Measurements from ENCODE around the gene KRTAP2-2. TPM values are rescaled to one million over a fixed set of nuclear protein-coding genes. Genes with fewer than 3 reads are reported as not detected.

KRTAP2-2 gene
- total and polyA plus RNA-seq, 2 of the 4 experiments (the other 2 are of a cell fraction): 0.17 TPM; not detected in 1

GRCh38 chr17:41015454-41015853 is 39.6 kb downstream of the KRTAP2-2 start:
- ATAC-seq (ENCODE audit: low read depth) (no peak), DNase-seq (no peak)
- no peak overlapping the region for H2AK9ac ChIP-seq (replicated peaks; ENCODE audit: low read depth, low read length, poor library complexity)
- no peak overlapping the region for H3K9ac ChIP-seq (ENCODE audit: low read depth, low read length)
- H4K5ac ChIP-seq (ENCODE audit: low read depth, low read length): no peak overlapping the region
- no peak for TF ChIP-seq RFX5 (IDR thresholded peaks at IDR 0.05; ENCODE audit: low read depth, low read length)
- TF ChIP-seq MAFK (IDR thresholded peaks at IDR 0.05; ENCODE audit: low read depth, low read length): no peak
- TF ChIP-seq POLR2A (IDR thresholded peaks at IDR 0.05; ENCODE audit: low read depth, low read length): no peak
- no peak for TF ChIP-seq RAD21 (IDR thresholded peaks at IDR 0.05; ENCODE audit: low read length)
- H3K23ac ChIP-seq (ENCODE audit: low read depth, low read length): no peak overlapping the region
- H2BK5ac ChIP-seq (ENCODE audit: low read depth, low read length, poor library complexity, severe bottlenecking): no peak overlapping the region
- intact Hi-C loops (cut with micrococcal nuclease): no loop called here
- no peak overlapping the region for H3K4me3 ChIP-seq (ENCODE audit: insufficient read depth, low read depth, low read length)
- no peaks in the 10 kb centered on the region for H3K9me3 ChIP-seq (ENCODE audit: control insufficient read depth, insufficient read depth, low read length)
- H3K4me1 ChIP-seq (ENCODE audit: control insufficient read depth, insufficient read depth, low read length): peaks cover 1% of the 10 kb centered on the region; the same call in 1 of the 2 replicates
- dilution Hi-C loops (cut with HindIII; ENCODE audit: low sequenced_read_pairs, unreplicated experiment): no loop called here
- in situ Hi-C loops (cut with MboI; ENCODE audit: low sequenced_read_pairs): no loop called here
- CTCF ChIA-PET: no interaction called here
- H3K14ac ChIP-seq (replicated peaks; ENCODE audit: low read depth, low read length): no peak overlapping the region
- H3K56ac ChIP-seq (ENCODE audit: extremely low read depth, insufficient read depth, low read length): no peak overlapping the region
- 71% methylated on average over 3 of the region's 7 CpGs; no CpG with 5 or more reads in 1 of the 2 experiments for WGBS, 2 experiments (ENCODE audit: extremely low coverage in 2 of 2, insufficient read length in 1 of 2)
- H3K9me1 ChIP-seq (ENCODE audit: insufficient read depth, low read length): no peaks in the 10 kb centered on the region; the same call in 1 of the 2 replicates
- POLR2A ChIA-PET (ENCODE audit: unreplicated experiment): interaction anchor here (0.6 kb wide), 1 partner anchor 35 kb away, joined by 4 read pairs; no protein-coding TSS in a partner anchor
- no peak overlapping the region for H4K8ac ChIP-seq (ENCODE audit: low read depth in 2 of 2, low read length in 2 of 2)
- H2AFZ ChIP-seq (replicated peaks; ENCODE audit: low read length, poor library complexity): no peak overlapping the region
- H4K20me1 ChIP-seq (ENCODE audit: insufficient read depth, low read length): no peaks in the 10 kb centered on the region
- no peak overlapping the region for H3K18ac ChIP-seq (ENCODE audit: low read depth, low read length)
- no peak overlapping the region for H3K27ac ChIP-seq (ENCODE audit: insufficient read depth, low read length)
- H3K4ac ChIP-seq (ENCODE audit: low read depth, low read length): no peak overlapping the region
- H2AK5ac ChIP-seq (ENCODE audit: low read depth, low read length): no peak overlapping the region
- no peaks in the 10 kb centered on the region; the same call in 1 of the 2 replicates for H3K27me3 ChIP-seq (ENCODE audit: control insufficient read depth, insufficient read depth, low read length)
- H2BK15ac ChIP-seq (ENCODE audit: low read depth, low read length): no peak overlapping the region
- no peaks in the 10 kb centered on the region for H3K79me1 ChIP-seq (ENCODE audit: low read depth in 1 of 2, low read length in 2 of 2)
- BruUV-seq (replicated peaks): no TSS peak
- no peak overlapping the region for H3K4me2 ChIP-seq (ENCODE audit: low read depth, low read length)
- no peak overlapping the region for H2BK120ac ChIP-seq (ENCODE audit: low read depth, low read length)
- H2BK20ac ChIP-seq (ENCODE audit: low read depth, low read length): no peak overlapping the region
- no peak overlapping the region for H4K91ac ChIP-seq (ENCODE audit: insufficient read depth, low read depth, low read length)
- no peaks in the 10 kb centered on the region for H3K36me3 ChIP-seq (ENCODE audit: control insufficient read depth, insufficient read depth, low read length)

Measured in IMR-90 (cell line).